ENCODE results near the gene CPNE6.

- TF ChIP-seq EZH2phosphoT487 (IDR thresholded peaks at IDR 0.05; ENCODE audit: low read length) (no peak), EZH2 (optimal IDR thresholded peaks at IDR 0.05; ENCODE audit: low read depth, low read length) (no peak)
These were observed 42.0 kb downstream of the CPNE6 start for GRCh38 chr14:24113379-24113800.
